Karpas-422 (cell line): Measurements from ENCODE around the gene SENP5. TPM values are rescaled to one million over a fixed set of nuclear protein-coding genes. Genes with fewer than 3 reads are reported as not detected.
"Not testable (repeated sequence)": the region's sequence is repeated elsewhere in the genome, so short reads cannot be mapped to it uniquely, and the experiment has no call there.

ENCODE experiments used
- DNase-seq: peaks from one replicate; pipeline ENCODE4 v3.0.0-alpha.2; 2015
- H2AFZ ChIP-seq: fragments of 200-600 bp; sonication (generic); 2 replicates; pipeline ENCODE4 v1.6.1; 2014; ENCODE audit warnings: antibody characterized with exemption, low read length, mixed read lengths
- H3K27ac ChIP-seq: fragments of 200-600 bp; sonication (generic); 2 replicates; pipeline ENCODE4 v1.5.1; 2014; ENCODE audit warnings: mild to moderate bottlenecking, low read length, moderate library complexity
- H3K27me3 ChIP-seq: fragments of 200-600 bp; sonication (generic); 2 replicates; pipeline ENCODE4 v1.6.1; 2014; ENCODE audit warnings: low read length, mixed read lengths
- H3K36me3 ChIP-seq: fragments of 200-600 bp; sonication (generic); 2 replicates; pipeline ENCODE4 v1.6.1; 2014; ENCODE audit warnings: low read length, mixed read lengths; ENCODE audit not compliant: insufficient read depth
- H3K4me1 ChIP-seq: fragments of 200-600 bp; sonication (generic); 2 replicates; pipeline ENCODE4 v1.6.1; 2014; ENCODE audit warnings: mild to moderate bottlenecking, low read length, mixed read lengths
- H3K4me2 ChIP-seq: fragments of 200-600 bp; sonication (generic); 2 replicates; pipeline ENCODE4 v1.6.1; 2014; ENCODE audit warnings: low read length, low read depth, mild to moderate bottlenecking; ENCODE audit not compliant: poor library complexity, severe bottlenecking
- H3K4me3 ChIP-seq: fragments of 200-600 bp; sonication (generic); 2 replicates; pipeline ENCODE4 v1.5.1; 2014; ENCODE audit warnings: mild to moderate bottlenecking, antibody characterized with exemption, low read length, mixed read lengths
- H3K79me2 ChIP-seq: fragments of 200-600 bp; sonication (generic); 2 replicates; pipeline ENCODE4 v1.6.1; 2014; ENCODE audit warnings: mild to moderate bottlenecking, low read length, mixed read lengths
- H3K9ac ChIP-seq: fragments of 200-600 bp; sonication (generic); 2 replicates; pipeline ENCODE4 v1.6.0; 2014; ENCODE audit warnings: low read length
- H3K9me2 ChIP-seq: fragments of 200-600 bp; sonication (generic), shearing (Covaris generic); replicated peaks from 2 replicates; pipeline ENCODE4 v1.6.0; 2014; ENCODE audit warnings: mild to moderate bottlenecking, low read length, moderate library complexity; ENCODE audit not compliant: insufficient read depth
- H3K9me3 ChIP-seq: fragments of 300-700, 200-600 bp; sonication (generic); 2 replicates; pipeline ENCODE4 v1.6.1; 2014; ENCODE audit warnings: low read length, mixed read lengths
- H4K20me1 ChIP-seq: fragments of 200-600 bp; sonication (generic); 2 replicates; pipeline ENCODE4 v1.6.1; 2014; ENCODE audit warnings: mild to moderate bottlenecking, antibody characterized with exemption, low read length, low read depth; ENCODE audit not compliant: insufficient read depth
- total RNA-seq: library from RNA; depleted of rRNA; stranded (reverse); fragments of >200 nt; shearing (Covaris generic); gene quantifications from 2 replicates; pipeline ENCODE4 v1.2.3, GENCODE V29; 2014; ENCODE audit warnings: low replicate concordance

The SENP5 gene
- total RNA-seq, 1 experiment from 2014 or later: 73.3 TPM

DNA sequence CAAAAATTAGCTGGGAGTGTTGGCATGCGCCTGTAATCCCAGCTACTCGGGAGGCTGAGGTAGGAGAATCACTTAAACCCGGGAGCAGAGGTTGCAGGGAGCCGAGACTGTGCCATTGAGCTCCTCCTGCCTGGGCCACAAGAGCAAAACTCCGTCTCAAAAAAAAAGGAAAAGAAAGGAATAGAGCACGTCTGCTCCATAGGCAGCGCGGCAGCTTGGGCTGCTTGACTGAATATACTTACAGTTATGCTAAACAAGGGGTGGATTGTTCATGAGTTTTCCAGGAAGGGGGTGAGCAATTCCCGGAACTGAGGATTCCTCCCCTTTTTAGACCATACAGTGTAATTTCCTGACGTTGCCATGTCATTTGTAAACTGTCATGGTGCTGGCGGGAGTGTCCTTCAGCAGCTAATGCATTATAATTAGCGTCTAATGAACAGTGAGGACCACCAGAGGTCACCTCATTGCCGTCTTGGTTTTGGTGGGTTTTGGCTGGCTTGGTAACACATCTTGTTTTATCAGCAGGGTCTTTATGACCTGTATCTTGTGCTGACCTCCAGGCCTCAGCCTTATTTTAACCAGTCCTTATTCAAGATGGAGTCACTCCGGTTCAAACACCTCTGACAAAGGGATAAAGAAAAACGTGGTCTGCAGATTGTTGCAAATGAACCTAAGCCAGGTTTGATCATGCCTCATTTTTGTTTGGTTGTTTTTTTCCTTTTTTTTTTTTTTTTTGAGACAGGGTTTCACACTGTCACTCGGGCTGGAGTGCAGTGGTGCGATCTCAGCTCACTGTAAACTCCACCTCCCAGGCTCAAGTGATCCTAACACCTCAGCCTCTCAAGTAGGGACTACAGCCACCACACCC, 24.9 kb upstream of the SENP5 start:
- peak overlapping the region; percentile 23; the same call in 1 of the 2 replicates for H2AFZ ChIP-seq
- peak overlapping the region; percentile 16 for H3K4me2 ChIP-seq
- H3K79me2 ChIP-seq: no peaks in the 10 kb centered on the region
- H3K9me3 ChIP-seq: no peaks in the 10 kb centered on the region
- H3K36me3 ChIP-seq: no peaks in the 10 kb centered on the region
- no peaks in the 10 kb centered on the region for H3K9me2 ChIP-seq
- no peak overlapping the region for H3K9ac ChIP-seq
- no peak overlapping the region for H3K27ac ChIP-seq
- H4K20me1 ChIP-seq: no peaks in the 10 kb centered on the region
- DNase-seq: peak; percentile 55
- no peak overlapping the region for H3K4me3 ChIP-seq
- H3K27me3 ChIP-seq: no peaks in the 10 kb centered on the region
- H3K4me1 ChIP-seq: peaks cover 5% of the 10 kb centered on the region; the same call in 1 of the 2 replicates

GRCh38 chr3:196843435-196844110, 24.1 kb upstream of the SENP5 start:
- no peaks in the 10 kb centered on the region for H3K36me3 ChIP-seq
- DNase-seq: no peak
- no peaks in the 10 kb centered on the region for H4K20me1 ChIP-seq
- no peak overlapping the region for H3K9ac ChIP-seq
- no peaks in the 10 kb centered on the region; the same call in 1 of the 2 replicates for H3K9me3 ChIP-seq
- no peak overlapping the region for H3K4me2 ChIP-seq
- no peaks in the 10 kb centered on the region for H3K27me3 ChIP-seq
- no peaks in the 10 kb centered on the region for H3K9me2 ChIP-seq
- H3K4me3 ChIP-seq: no peak overlapping the region
- H3K79me2 ChIP-seq: no peaks in the 10 kb centered on the region
- H3K27ac ChIP-seq: no peak overlapping the region
- H3K4me1 ChIP-seq: peaks cover 5% of the 10 kb centered on the region; the same call in 1 of the 2 replicates
- no peak overlapping the region for H2AFZ ChIP-seq

DNA sequence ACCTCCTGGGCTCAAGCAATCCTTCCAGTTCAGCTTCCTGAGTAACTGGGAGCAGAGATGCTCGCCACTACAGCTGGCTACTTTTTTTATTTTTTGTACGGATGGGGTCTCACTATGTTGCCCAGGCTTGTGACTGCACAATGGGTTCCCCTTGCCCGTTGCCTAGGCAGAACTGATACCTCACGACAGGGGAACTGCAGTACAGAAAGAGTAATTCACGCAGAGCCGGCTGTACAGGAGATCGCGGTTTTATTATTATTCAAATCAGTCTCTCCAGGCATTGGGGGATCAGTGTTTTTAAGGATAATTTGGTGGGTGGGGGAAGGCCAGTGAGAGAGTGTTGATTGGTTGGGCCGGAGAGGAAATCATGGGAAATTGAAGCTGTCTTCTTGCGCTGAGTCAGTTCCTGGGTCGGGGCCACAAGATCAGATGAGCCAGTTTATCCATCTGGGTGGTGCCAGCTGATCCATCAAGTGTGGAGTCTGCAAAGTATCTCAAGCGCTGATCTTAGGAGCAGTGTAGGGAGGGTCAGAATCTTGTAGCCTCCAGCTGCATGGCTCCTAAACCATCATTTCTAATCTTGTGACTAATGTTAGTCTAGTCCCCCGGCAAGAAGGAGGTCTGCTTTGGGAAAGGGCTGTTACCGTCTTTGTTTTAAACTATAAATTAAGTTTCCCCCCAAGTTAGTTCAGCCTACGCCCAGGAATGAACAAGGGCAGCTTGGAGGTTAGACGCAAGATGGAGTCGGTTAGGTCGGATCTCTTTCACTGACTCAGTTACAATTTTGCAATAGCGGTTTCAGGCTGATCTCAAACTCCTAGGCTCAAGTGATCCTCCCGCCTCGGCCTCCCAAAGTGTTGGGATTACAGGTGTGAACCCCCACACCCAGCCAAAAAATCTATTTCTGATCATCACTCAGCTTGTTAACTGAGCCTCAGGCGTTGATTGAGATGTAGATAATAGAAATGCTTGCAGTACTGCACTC, 23.2 kb upstream of the SENP5 start:
- not testable (repeated sequence) for H3K9me3 ChIP-seq, H3K27ac ChIP-seq, H3K36me3 ChIP-seq, H3K4me3 ChIP-seq, H3K4me2 ChIP-seq, H3K27me3 ChIP-seq, H2AFZ ChIP-seq, H3K9me2 ChIP-seq, H3K4me1 ChIP-seq, DNase-seq, H3K9ac ChIP-seq, H4K20me1 ChIP-seq, H3K79me2 ChIP-seq

GRCh38 chr3:196848375-196848774, 19.3 kb upstream of the SENP5 start:
- H3K27me3 ChIP-seq, H3K4me2 ChIP-seq, DNase-seq, H3K9me2 ChIP-seq, H3K9me3 ChIP-seq, H3K27ac ChIP-seq, H3K4me1 ChIP-seq, H3K79me2 ChIP-seq, H4K20me1 ChIP-seq, H3K36me3 ChIP-seq, H2AFZ ChIP-seq, H3K4me3 ChIP-seq, H3K9ac ChIP-seq: not testable (repeated sequence)

DNA sequence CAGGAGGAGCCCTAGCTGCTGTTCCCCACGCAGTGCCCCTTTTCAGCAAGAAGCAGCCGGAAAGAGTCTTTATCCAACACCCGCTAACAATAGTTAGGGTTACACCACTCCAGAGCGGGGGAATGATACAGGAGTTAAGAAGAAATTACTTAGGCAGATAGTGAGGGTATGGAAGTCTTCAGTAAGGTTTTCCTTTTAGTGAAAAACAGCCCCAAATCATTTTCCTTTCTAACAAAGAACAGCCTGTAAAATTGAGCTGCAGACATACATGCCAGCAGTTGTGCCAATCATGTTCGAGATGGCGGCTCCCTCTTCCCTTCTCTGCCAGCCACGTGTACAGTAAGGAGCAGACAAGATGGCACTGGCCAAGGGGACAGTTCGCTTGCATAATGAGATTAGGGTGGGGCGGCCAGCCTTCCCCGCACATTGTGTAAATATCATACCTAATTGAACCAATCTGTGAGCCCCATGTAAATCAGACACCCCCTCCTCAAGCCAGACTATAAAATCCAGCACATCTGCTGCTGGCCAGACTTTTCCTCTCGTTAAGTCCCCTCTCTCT, 18.5 kb upstream of the SENP5 start:
- Histone ChIP-seq H3K4me3 (no peak overlapping the region), H3K27ac (no peak overlapping the region), H3K9me3 (no peaks in the 10 kb centered on the region; the same call in 1 of the 2 replicates), H3K9me2 (no peaks in the 10 kb centered on the region), H2AFZ (no peak overlapping the region), H3K36me3 (no peaks in the 10 kb centered on the region), H4K20me1 (no peaks in the 10 kb centered on the region), H3K79me2 (no peaks in the 10 kb centered on the region), H3K4me2 (no peak overlapping the region), H3K27me3 (no peaks in the 10 kb centered on the region), H3K4me1 (0 out of 2 replicates have a peak, but pooled peaks cover 3% of the 10 kb centered on the region), H3K9ac (no peak overlapping the region)
- DNase-seq: no peak

DNA sequence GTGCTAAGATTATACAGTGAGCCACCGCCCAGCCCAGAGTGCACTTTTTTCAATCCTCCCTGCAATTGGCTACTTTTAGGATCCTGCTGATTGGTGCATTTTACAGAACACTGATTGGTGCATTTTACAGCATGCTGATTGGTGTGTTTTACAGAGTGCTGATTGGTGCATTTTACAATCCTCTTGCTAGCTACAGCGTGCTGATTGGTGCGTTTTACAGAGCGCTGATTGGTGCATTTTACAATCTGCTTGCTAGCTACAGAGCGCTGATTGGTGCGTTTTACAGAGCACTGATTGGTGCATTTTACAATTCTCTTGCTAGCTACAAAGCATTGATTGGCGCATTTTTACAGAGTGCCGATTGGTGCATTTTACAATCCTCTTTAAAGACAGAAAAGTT, 4.7 kb upstream of the SENP5 start:
- not testable (repeated sequence) for H2AFZ ChIP-seq, H3K4me1 ChIP-seq, H3K79me2 ChIP-seq, H3K27ac ChIP-seq, H3K9me3 ChIP-seq, H3K9ac ChIP-seq, H3K27me3 ChIP-seq, H3K36me3 ChIP-seq, H4K20me1 ChIP-seq, H3K4me3 ChIP-seq, H3K9me2 ChIP-seq, H3K4me2 ChIP-seq
- DNase-seq: peak; percentile 67

- Histone ChIP-seq H3K9me2 (no peaks in the 10 kb centered on the region), H3K36me3 (peaks cover 12% of the 10 kb centered on the region), H3K9me3 (no peaks in the 10 kb centered on the region), H3K4me1 (peaks cover 31% of the 10 kb centered on the region), H3K4me3 (peak overlapping the region; percentile 85), H4K20me1 (peaks cover 23% of the 10 kb centered on the region; the same call in 1 of the 2 replicates), H2AFZ (peak overlapping the region; percentile 49), H3K27me3 (no peaks in the 10 kb centered on the region), H3K9ac (peak overlapping the region; percentile 82), H3K27ac (no peak overlapping the region), H3K4me2 (peak overlapping the region; percentile 94), H3K79me2 (peaks cover 44% of the 10 kb centered on the region)
- no peak for DNase-seq
These were observed 589 bp upstream of the SENP5 start for GRCh38 chr3:196867155-196867506.
